Measurements from ENCODE around the gene NPTXR. TPM values are rescaled to one million over a fixed set of nuclear protein-coding genes. Genes with fewer than 3 reads are reported as not detected.

The NPTXR gene
- total and polyA plus RNA-seq, 10 of the 15 experiments (the other 5 are each of a cell fraction or from before 2014, with no cell fraction given): 0.02 to 0.38 (median 0.07) TPM; not detected in 2

- Histone ChIP-seq H3K27me3 (replicated peaks in 1 of 2; ENCODE audit: control insufficient read depth in 2 of 2, insufficient read depth in 2 of 2, low read length in 1 of 2) (peaks cover 22 to 26% of the 10 kb centered on the region in 2 experiments), H2AFZ (ENCODE audit: control insufficient read depth, low read depth, low read length) (no peak overlapping the region), H3K9me3 (replicated peaks; ENCODE audit: control insufficient read depth, insufficient read depth, low read length) (no peaks in the 10 kb centered on the region), H3K79me2 (ENCODE audit: control insufficient read depth, insufficient read depth, low read length) (no peaks in the 10 kb centered on the region), H3K9ac (ENCODE audit: control insufficient read depth, insufficient read depth, low read length) (no peak overlapping the region), H3K4me2 (ENCODE audit: control insufficient read depth, insufficient read depth) (no peak overlapping the region), H3K27ac (ENCODE audit: control insufficient read depth, insufficient read depth) (no peak overlapping the region), H3K36me3 (ENCODE audit: control insufficient read depth in 2 of 2, insufficient read depth in 2 of 2, low read length in 1 of 2) (no peaks in the 10 kb centered on the region), H3K4me1 (ENCODE audit: control insufficient read depth, insufficient read depth, low read length) (no peaks in the 10 kb centered on the region), H4K20me1 (ENCODE audit: control insufficient read depth, insufficient read depth) (no peaks in the 10 kb centered on the region), H3K4me3 (no peak overlapping the region)
- WGBS (ENCODE audit: insufficient coverage, insufficient replicate concordance, low lambda C conversion rate, missing lambda C conversion rate): 66% methylated on average over 30 of the region's 34 CpGs
- RAD21 ChIA-PET (ENCODE audit: unreplicated experiment): interaction anchor here (0.5 kb wide), 1 partner anchor 52 kb away, joined by 3 read pairs; no protein-coding TSS in a partner anchor
- no TSS peak for BruUV-seq (replicated peaks)
- CTCF ChIA-PET: no interaction called here
- TF ChIP-seq YY1 (IDR thresholded peaks at IDR 0.05; ENCODE audit: low read depth, low read length) (no peak), TCF7 (IDR thresholded peaks at IDR 0.05; ENCODE audit: borderline replicate concordance) (no peak), POLR2AphosphoS2 (IDR thresholded peaks at IDR 0.05; ENCODE audit: low read depth, low read length) (no peak), CHD1 (IDR thresholded peaks at IDR 0.05; ENCODE audit: low read depth, low read length) (no peak), ZNF622 (IDR thresholded peaks at IDR 0.05) (no peak), NFIC (IDR thresholded peaks at IDR 0.05; ENCODE audit: low read depth, low read length) (no peak), POU2F2 (IDR thresholded peaks at IDR 0.05; ENCODE audit: borderline replicate concordance, low read depth, low read length) (no peak)
- TF ChIP-seq, protein P1, sequence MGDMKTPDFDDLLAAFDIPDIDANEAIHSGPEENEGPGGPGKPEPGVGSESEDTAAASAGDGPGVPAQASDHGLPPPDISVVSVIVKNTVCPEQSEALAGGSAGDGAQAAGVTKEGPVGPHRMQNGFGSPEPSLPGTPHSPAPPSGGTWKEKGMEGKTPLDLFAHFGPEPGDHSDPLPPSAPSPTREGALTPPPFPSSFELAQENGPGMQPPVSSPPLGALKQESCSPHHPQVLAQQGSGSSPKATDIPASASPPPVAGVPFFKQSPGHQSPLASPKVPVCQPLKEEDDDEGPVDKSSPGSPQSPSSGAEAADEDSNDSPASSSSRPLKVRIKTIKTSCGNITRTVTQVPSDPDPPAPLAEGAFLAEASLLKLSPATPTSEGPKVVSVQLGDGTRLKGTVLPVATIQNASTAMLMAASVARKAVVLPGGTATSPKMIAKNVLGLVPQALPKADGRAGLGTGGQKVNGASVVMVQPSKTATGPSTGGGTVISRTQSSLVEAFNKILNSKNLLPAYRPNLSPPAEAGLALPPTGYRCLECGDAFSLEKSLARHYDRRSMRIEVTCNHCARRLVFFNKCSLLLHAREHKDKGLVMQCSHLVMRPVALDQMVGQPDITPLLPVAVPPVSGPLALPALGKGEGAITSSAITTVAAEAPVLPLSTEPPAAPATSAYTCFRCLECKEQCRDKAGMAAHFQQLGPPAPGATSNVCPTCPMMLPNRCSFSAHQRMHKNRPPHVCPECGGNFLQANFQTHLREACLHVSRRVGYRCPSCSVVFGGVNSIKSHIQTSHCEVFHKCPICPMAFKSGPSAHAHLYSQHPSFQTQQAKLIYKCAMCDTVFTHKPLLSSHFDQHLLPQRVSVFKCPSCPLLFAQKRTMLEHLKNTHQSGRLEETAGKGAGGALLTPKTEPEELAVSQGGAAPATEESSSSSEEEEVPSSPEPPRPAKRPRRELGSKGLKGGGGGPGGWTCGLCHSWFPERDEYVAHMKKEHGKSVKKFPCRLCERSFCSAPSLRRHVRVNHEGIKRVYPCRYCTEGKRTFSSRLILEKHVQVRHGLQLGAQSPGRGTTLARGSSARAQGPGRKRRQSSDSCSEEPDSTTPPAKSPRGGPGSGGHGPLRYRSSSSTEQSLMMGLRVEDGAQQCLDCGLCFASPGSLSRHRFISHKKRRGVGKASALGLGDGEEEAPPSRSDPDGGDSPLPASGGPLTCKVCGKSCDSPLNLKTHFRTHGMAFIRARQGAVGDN (IDR thresholded peaks at IDR 0.05): no peak
- intact Hi-C loops (cut with micrococcal nuclease; ENCODE audit: unreplicated experiment) (no loop called here), in situ Hi-C loops (cut with MboI) (no loop called here)
- ATAC-seq: no peak
- POLR2A ChIA-PET: no interaction called here
- DNase-seq (ENCODE audit: low read depth, low spot score): no peak
- SMC1A ChIA-PET (ENCODE audit: uncharacterized antibody, unreplicated experiment): no interaction called here
- FAIRE-seq: no peak
Observed at GRCh38 chr22:38842512-38843200, 1.2 kb downstream of the NPTXR start.

Data from GM12878 (cell line).